ENCODE measurements around the gene PRTFDC1. TPM values are rescaled to one million over a fixed set of nuclear protein-coding genes. Genes with fewer than 3 reads are reported as not detected.

Gene PRTFDC1
- total and polyA plus RNA-seq, 2 donors (not counting 3 experiments of a cell fraction or from before 2014, with no cell fraction given): 22.0 to 27.0 TPM

GRCh38 chr10:24981161-24981710 is 28.8 kb upstream of the PRTFDC1 start:
- H3K4me2 ChIP-seq (ENCODE audit: insufficient read depth, low read length): no peak overlapping the region
- H4K20me1 ChIP-seq (replicated peaks; ENCODE audit: control insufficient read depth, extremely low read depth, insufficient read depth, low read length): no peaks in the 10 kb centered on the region
- H3K79me2 ChIP-seq (ENCODE audit: control insufficient read depth, insufficient read depth, low read length): no peaks in the 10 kb centered on the region
- H2AFZ ChIP-seq (ENCODE audit: low read depth, low read length): no peak overlapping the region
- DNase-seq (ENCODE audit: low read depth, low spot score): no peak
- no TSS peak for BruUV-seq (replicated peaks)
- H3K9ac ChIP-seq (replicated peaks; ENCODE audit: extremely low read depth, insufficient read depth, low read length): no peak overlapping the region
- no peaks in the 10 kb centered on the region for H3K4me1 ChIP-seq (ENCODE audit: control insufficient read depth, extremely low read depth, insufficient read depth, low read length)
- no peaks in the 10 kb centered on the region for H3K9me1 ChIP-seq (replicated peaks; ENCODE audit: control insufficient read depth, extremely low read depth, insufficient read depth, low read length)
- CTCF ChIA-PET: interaction anchor here (2.1 kb wide), 1 partner anchor 363 kb away, joined by 10 read pairs; no protein-coding TSS in a partner anchor
- dilution Hi-C loops (cut with MboI; ENCODE audit: extremely low pct_ligation_motif_present, low sequenced_read_pairs): no loop called here
- POLR2A ChIA-PET: no interaction called here
- no peak overlapping the region for H3K27ac ChIP-seq (ENCODE audit: insufficient read depth, low read depth, low read length)
- peaks cover 0 to 3% of the 10 kb centered on the region in 2 experiments for H3K27me3 ChIP-seq (ENCODE audit: control insufficient read depth in 2 of 2, insufficient read depth in 2 of 2, low read length in 2 of 2)
- H3K4me3 ChIP-seq (replicated peaks in 1 of 3; ENCODE audit: insufficient read depth in 1 of 3, low read depth in 1 of 3, low read length in 3 of 3): no peak overlapping the region
- no peaks in the 10 kb centered on the region for H3K36me3 ChIP-seq (ENCODE audit: control insufficient read depth in 2 of 2, extremely low read depth in 1 of 2, insufficient read depth in 2 of 2, low read length in 2 of 2)
- FAIRE-seq: no peak
- intact Hi-C loops (cut with micrococcal nuclease): no loop called here
- TF ChIP-seq GATA2 (IDR thresholded peaks at IDR 0.05; ENCODE audit: insufficient read depth, insufficient read length, low read depth, low read length) (no peak), JUN (IDR thresholded peaks at IDR 0.05; ENCODE audit: borderline replicate concordance, insufficient read depth, insufficient read length, low read depth) (no peak), EZH2 (IDR thresholded peaks at IDR 0.05; ENCODE audit: borderline replicate concordance, low read depth, low read length, severe bottlenecking) (no peak), FOS (IDR thresholded peaks at IDR 0.05; ENCODE audit: borderline replicate concordance, insufficient read depth, low read length) (no peak), CTCF (IDR thresholded peaks at IDR 0.05; ENCODE audit: extremely low read depth in 1 of 2, insufficient read depth in 1 of 2, low read depth in 1 of 2, low read length in 2 of 2) (no peak)
- H3K9me3 ChIP-seq (replicated peaks; ENCODE audit: control insufficient read depth, insufficient read depth, low read length): no peaks in the 10 kb centered on the region

- no peak for FAIRE-seq
- Histone ChIP-seq H3K4me3 (replicated peaks in 1 of 3; ENCODE audit: insufficient read depth in 1 of 3, low read depth in 1 of 3, low read length in 3 of 3) (no peak overlapping the region), H3K4me2 (ENCODE audit: insufficient read depth, low read length) (no peak overlapping the region), H3K9me3 (replicated peaks; ENCODE audit: control insufficient read depth, insufficient read depth, low read length) (no peaks in the 10 kb centered on the region), H3K27ac (ENCODE audit: insufficient read depth, low read depth, low read length) (no peak overlapping the region), H3K4me1 (ENCODE audit: control insufficient read depth, extremely low read depth, insufficient read depth, low read length) (no peaks in the 10 kb centered on the region), H2AFZ (ENCODE audit: low read depth, low read length) (no peak overlapping the region), H3K79me2 (ENCODE audit: control insufficient read depth, insufficient read depth, low read length) (no peaks in the 10 kb centered on the region), H4K20me1 (replicated peaks; ENCODE audit: control insufficient read depth, extremely low read depth, insufficient read depth, low read length) (no peaks in the 10 kb centered on the region), H3K36me3 (ENCODE audit: control insufficient read depth in 2 of 2, extremely low read depth in 1 of 2, insufficient read depth in 2 of 2, low read length in 2 of 2) (no peaks in the 10 kb centered on the region), H3K27me3 (ENCODE audit: control insufficient read depth in 2 of 2, insufficient read depth in 2 of 2, low read length in 2 of 2) (peaks cover 0 to 3% of the 10 kb centered on the region in 2 experiments), H3K9me1 (replicated peaks; ENCODE audit: control insufficient read depth, extremely low read depth, insufficient read depth, low read length) (no peaks in the 10 kb centered on the region), H3K9ac (replicated peaks; ENCODE audit: extremely low read depth, insufficient read depth, low read length) (no peak overlapping the region)
- no peak for DNase-seq (ENCODE audit: low read depth, low spot score)
- BruUV-seq (replicated peaks): no TSS peak
- TF ChIP-seq FOS (IDR thresholded peaks at IDR 0.05; ENCODE audit: borderline replicate concordance, insufficient read depth, low read length) (no peak), GATA2 (IDR thresholded peaks at IDR 0.05; ENCODE audit: insufficient read depth, insufficient read length, low read depth, low read length) (no peak), MYC (IDR thresholded peaks at IDR 0.05; ENCODE audit: low read depth, low read length) (no peak), POLR2A (IDR thresholded peaks at IDR 0.05; ENCODE audit: low read depth, low read length) (no peak), MAX (IDR thresholded peaks at IDR 0.05; ENCODE audit: insufficient read depth, insufficient read length) (no peak), JUN (IDR thresholded peaks at IDR 0.05; ENCODE audit: borderline replicate concordance, insufficient read depth, insufficient read length, low read depth) (no peak)
- intact Hi-C loops (cut with micrococcal nuclease): no loop called here
- CTCF ChIA-PET: no interaction called here
- POLR2A ChIA-PET: no interaction called here
- dilution Hi-C loops (cut with MboI; ENCODE audit: extremely low pct_ligation_motif_present, low sequenced_read_pairs): no loop called here
Measured at GRCh38 chr10:24979685-24980084, 27.3 kb upstream of the PRTFDC1 start.

Measured in endothelial cell of umbilical vein (primary cell).